ENCODE data around the gene PLEKHG4.

PLEKHG4 gene

DNA sequence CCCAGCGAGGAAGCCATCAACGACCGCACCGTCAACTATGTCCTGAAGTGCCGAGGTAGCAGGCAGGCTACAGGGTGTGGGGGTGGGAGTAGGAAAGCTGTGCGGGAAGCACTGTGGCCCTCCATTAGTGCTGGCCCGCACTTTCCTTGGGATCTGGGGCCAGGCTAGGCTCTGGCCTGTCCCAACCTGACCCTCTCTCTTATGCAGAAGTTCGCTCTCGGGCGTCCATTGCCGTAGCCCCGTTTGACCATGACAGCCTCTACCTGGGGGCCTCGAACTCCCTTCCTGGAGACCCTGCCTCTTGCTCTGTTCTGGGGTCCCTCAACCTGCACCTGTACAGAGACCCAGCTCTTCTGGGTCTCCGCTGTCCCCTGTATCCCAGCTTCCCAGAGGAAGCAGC, 8.6 kb downstream of the PLEKHG4 start:
- no peak overlapping the region for H3K27ac ChIP-seq (ENCODE audit: insufficient read depth, low read length, poor library complexity, severe bottlenecking)
- DNase-seq = no peak
- no peaks in the 10 kb centered on the region for H3K4me1 ChIP-seq (ENCODE audit: control insufficient read depth, insufficient read depth, low read length, poor library complexity, severe bottlenecking)
- H3K36me3 ChIP-seq (ENCODE audit: control insufficient read depth, insufficient read depth, low read length) = no peaks in the 10 kb centered on the region
- no peaks in the 10 kb centered on the region for H3K27me3 ChIP-seq (replicated peaks; ENCODE audit: control insufficient read depth, insufficient read depth, low read length, poor library complexity, severe bottlenecking)
- H3K9me3 ChIP-seq (ENCODE audit: control insufficient read depth, low read length) = no peaks in the 10 kb centered on the region
- no peak overlapping the region for H3K4me3 ChIP-seq (ENCODE audit: insufficient read depth, low read depth, low read length, poor library complexity, severe bottlenecking)

DNA sequence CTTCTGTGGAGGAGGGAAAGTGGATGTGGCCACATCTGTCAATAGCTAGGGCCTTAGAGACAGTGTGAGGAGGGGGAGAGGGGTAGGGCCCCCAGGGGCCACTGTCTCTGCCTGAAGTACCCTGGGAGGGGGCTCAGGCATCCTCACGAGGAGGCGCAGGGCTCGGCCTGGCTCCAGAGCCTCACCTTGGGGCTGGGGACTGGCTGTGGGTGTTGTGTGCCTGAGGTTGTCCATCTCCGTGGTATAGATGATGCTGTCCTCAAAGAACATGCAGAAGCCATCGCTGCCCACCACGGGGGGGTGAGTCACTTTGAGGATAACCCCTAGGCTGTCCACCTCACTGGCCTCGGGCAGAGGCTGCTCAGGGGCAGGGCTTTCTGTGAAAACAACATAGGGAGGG, 12.1 kb downstream of the PLEKHG4 start:
- H3K9me3 ChIP-seq (ENCODE audit: control insufficient read depth, low read length) = no peaks in the 10 kb centered on the region
- no peaks in the 10 kb centered on the region for H3K27me3 ChIP-seq (replicated peaks; ENCODE audit: control insufficient read depth, insufficient read depth, low read length, poor library complexity, severe bottlenecking)
- H3K36me3 ChIP-seq (ENCODE audit: control insufficient read depth, insufficient read depth, low read length) = no peaks in the 10 kb centered on the region
- no peak overlapping the region for H3K4me3 ChIP-seq (ENCODE audit: insufficient read depth, low read depth, low read length, poor library complexity, severe bottlenecking)
- H3K27ac ChIP-seq (ENCODE audit: insufficient read depth, low read length, poor library complexity, severe bottlenecking) = no peak overlapping the region
- no peak for DNase-seq
- H3K4me1 ChIP-seq (ENCODE audit: control insufficient read depth, insufficient read depth, low read length, poor library complexity, severe bottlenecking) = no peaks in the 10 kb centered on the region

DNA sequence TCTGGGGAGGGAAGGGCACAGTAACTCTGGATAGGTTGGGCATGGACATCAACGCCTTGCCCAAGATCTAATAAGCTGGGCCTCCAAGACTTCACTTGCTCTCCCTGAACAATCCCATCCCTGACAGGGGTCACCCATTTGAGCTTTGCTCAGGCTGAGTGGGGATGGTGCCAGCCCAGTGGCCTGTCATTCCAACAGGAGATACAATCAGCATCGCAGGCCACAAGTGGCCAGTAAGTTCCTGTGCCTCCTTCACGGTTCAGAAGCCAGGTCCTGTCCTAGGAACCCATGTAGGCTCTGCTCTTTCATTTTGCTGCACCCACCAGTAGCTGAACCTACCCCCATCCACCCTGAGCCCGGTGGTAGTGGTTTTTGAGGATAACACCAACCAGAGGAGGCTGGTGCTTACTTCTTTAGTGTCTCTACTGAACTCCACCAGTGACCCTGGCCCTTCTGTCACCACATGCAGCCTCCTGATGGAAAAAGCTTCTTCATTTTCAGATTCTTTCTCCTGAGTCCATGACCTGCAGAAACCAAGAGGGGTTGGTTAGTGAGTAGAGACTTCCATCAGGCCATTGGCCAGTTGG, 14.9 kb downstream of the PLEKHG4 start:
- no peaks in the 10 kb centered on the region for H3K36me3 ChIP-seq (ENCODE audit: control insufficient read depth, insufficient read depth, low read length)
- no peak overlapping the region for H3K4me3 ChIP-seq (ENCODE audit: insufficient read depth, low read depth, low read length, poor library complexity, severe bottlenecking)
- H3K27ac ChIP-seq (ENCODE audit: insufficient read depth, low read length, poor library complexity, severe bottlenecking) = no peak overlapping the region
- H3K9me3 ChIP-seq (ENCODE audit: control insufficient read depth, low read length) = no peaks in the 10 kb centered on the region
- H3K4me1 ChIP-seq (ENCODE audit: control insufficient read depth, insufficient read depth, low read length, poor library complexity, severe bottlenecking) = no peaks in the 10 kb centered on the region
- no peaks in the 10 kb centered on the region for H3K27me3 ChIP-seq (replicated peaks; ENCODE audit: control insufficient read depth, insufficient read depth, low read length, poor library complexity, severe bottlenecking)
- DNase-seq = no peak

DNA sequence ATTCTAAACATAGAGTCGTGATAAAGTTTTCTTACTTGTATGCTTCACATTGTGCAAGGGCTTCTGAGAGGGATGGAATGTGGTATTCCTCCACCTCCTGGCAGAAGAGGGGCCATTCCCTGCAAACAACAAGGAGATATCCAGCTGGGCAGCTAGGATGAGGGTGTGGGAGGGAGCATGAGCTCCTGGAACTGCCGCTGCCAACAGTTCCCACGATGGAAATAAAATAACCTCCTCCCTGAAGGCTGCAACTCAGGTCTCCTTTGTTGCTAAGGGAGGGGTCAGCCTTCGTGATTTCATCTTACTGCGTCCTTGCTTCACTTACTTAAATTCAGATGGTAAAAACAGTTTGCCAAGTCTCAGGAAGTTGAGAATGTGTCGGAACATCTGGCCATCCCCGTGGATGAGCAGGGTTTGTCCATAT, 15.6 kb downstream of the PLEKHG4 start:
- Histone ChIP-seq H3K27ac (ENCODE audit: insufficient read depth, low read length, poor library complexity, severe bottlenecking) (no peak overlapping the region), H3K4me3 (ENCODE audit: insufficient read depth, low read depth, low read length, poor library complexity, severe bottlenecking) (no peak overlapping the region), H3K4me1 (ENCODE audit: control insufficient read depth, insufficient read depth, low read length, poor library complexity, severe bottlenecking) (no peaks in the 10 kb centered on the region), H3K9me3 (ENCODE audit: control insufficient read depth, low read length) (no peaks in the 10 kb centered on the region), H3K27me3 (replicated peaks; ENCODE audit: control insufficient read depth, insufficient read depth, low read length, poor library complexity, severe bottlenecking) (no peaks in the 10 kb centered on the region), H3K36me3 (ENCODE audit: control insufficient read depth, insufficient read depth, low read length) (no peaks in the 10 kb centered on the region)
- DNase-seq = no peak

DNA sequence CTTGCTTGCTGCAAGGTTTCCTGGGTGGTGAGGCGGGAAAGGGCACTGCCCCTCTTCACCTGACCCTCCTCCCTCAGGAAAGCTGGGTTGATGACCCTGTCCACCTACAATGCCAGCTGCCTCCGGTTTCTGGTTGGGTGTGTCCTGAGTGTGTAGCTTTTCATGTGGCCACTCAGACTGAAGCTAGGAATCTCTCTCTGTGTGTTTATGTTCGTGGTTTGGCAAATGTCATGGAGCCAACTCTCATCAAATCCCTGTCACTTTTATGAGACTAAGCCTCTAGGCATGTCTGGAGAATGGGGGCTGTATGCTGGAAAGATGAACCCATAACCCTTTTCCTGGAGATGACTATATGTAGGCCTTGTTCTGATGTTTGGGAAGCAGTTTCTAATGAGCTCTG, 17.1 kb downstream of the PLEKHG4 start:
- Histone ChIP-seq H3K27me3 (replicated peaks; ENCODE audit: control insufficient read depth, insufficient read depth, low read length, poor library complexity, severe bottlenecking) (no peaks in the 10 kb centered on the region), H3K4me1 (ENCODE audit: control insufficient read depth, insufficient read depth, low read length, poor library complexity, severe bottlenecking) (no peaks in the 10 kb centered on the region), H3K9me3 (ENCODE audit: control insufficient read depth, low read length) (no peaks in the 10 kb centered on the region), H3K36me3 (ENCODE audit: control insufficient read depth, insufficient read depth, low read length) (no peaks in the 10 kb centered on the region), H3K27ac (ENCODE audit: insufficient read depth, low read length, poor library complexity, severe bottlenecking) (no peak overlapping the region), H3K4me3 (ENCODE audit: insufficient read depth, low read depth, low read length, poor library complexity, severe bottlenecking) (no peak overlapping the region)
- no peak for DNase-seq

DNA sequence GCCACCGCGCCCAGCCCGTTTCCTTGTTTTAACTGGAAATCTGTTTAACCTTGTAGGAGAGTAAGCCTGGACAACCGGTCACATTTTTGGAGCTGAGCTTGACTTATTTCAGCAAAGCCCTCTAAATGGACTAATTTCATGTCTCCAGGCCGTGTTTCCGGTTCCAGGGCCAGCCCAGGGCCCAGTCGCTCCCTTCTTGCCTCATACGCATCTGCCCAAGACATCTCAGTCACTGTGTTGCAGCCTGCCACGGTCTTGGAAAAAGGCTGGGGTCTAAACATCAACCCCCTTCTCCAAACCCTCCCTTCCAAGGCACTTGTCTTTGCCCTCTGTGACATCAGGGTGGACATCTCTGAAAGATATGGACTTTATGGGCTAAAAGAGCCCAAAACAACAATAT, 18.9 kb downstream of the PLEKHG4 start:
- Histone ChIP-seq H3K4me1 (ENCODE audit: control insufficient read depth, insufficient read depth, low read length, poor library complexity, severe bottlenecking) (no peaks in the 10 kb centered on the region), H3K27ac (ENCODE audit: insufficient read depth, low read length, poor library complexity, severe bottlenecking) (no peak overlapping the region), H3K9me3 (ENCODE audit: control insufficient read depth, low read length) (no peaks in the 10 kb centered on the region), H3K36me3 (ENCODE audit: control insufficient read depth, insufficient read depth, low read length) (no peaks in the 10 kb centered on the region), H3K27me3 (replicated peaks; ENCODE audit: control insufficient read depth, insufficient read depth, low read length, poor library complexity, severe bottlenecking) (no peaks in the 10 kb centered on the region), H3K4me3 (ENCODE audit: insufficient read depth, low read depth, low read length, poor library complexity, severe bottlenecking) (no peak overlapping the region)
- no peak for DNase-seq

DNA sequence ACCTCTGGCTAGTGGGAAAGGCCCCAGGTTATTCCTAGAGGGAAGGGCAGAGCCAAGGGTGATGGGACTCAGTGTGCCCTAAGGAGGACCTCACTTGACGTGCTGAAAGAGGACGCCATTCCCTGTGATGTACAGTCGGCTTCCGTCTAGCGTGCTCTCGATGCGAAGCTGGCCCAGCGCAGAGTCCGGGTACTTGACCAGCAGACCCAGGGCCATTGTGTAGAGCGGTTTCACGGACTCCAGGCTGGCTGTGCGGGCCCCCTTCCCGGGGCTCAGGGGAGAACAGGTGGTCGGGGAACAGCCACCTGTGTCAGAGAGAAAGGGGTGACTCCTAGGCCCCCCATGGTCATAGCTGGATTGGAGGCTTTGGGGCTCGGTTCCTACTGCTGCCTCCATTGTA, 19.9 kb downstream of the PLEKHG4 start:
- Histone ChIP-seq H3K27me3 (replicated peaks; ENCODE audit: control insufficient read depth, insufficient read depth, low read length, poor library complexity, severe bottlenecking) (no peaks in the 10 kb centered on the region), H3K27ac (ENCODE audit: insufficient read depth, low read length, poor library complexity, severe bottlenecking) (no peak overlapping the region), H3K9me3 (ENCODE audit: control insufficient read depth, low read length) (no peaks in the 10 kb centered on the region), H3K36me3 (ENCODE audit: control insufficient read depth, insufficient read depth, low read length) (no peaks in the 10 kb centered on the region), H3K4me3 (ENCODE audit: insufficient read depth, low read depth, low read length, poor library complexity, severe bottlenecking) (no peak overlapping the region), H3K4me1 (ENCODE audit: control insufficient read depth, insufficient read depth, low read length, poor library complexity, severe bottlenecking) (no peaks in the 10 kb centered on the region)
- no peak for DNase-seq

- Histone ChIP-seq H3K9me3 (ENCODE audit: control insufficient read depth, low read length) (no peaks in the 10 kb centered on the region), H3K27me3 (replicated peaks; ENCODE audit: control insufficient read depth, insufficient read depth, low read length, poor library complexity, severe bottlenecking) (no peaks in the 10 kb centered on the region), H3K27ac (ENCODE audit: insufficient read depth, low read length, poor library complexity, severe bottlenecking) (no peak overlapping the region), H3K4me1 (ENCODE audit: control insufficient read depth, insufficient read depth, low read length, poor library complexity, severe bottlenecking) (no peaks in the 10 kb centered on the region), H3K4me3 (ENCODE audit: insufficient read depth, low read depth, low read length, poor library complexity, severe bottlenecking) (no peak overlapping the region), H3K36me3 (ENCODE audit: control insufficient read depth, insufficient read depth, low read length) (no peaks in the 10 kb centered on the region)
- DNase-seq = no peak
These were observed 21.9 kb downstream of the PLEKHG4 start for GRCh38 chr16:67301080-67301782.

GRCh38 chr16:67302076-67302475, 22.7 kb downstream of the PLEKHG4 start:
- Histone ChIP-seq H3K4me3 (ENCODE audit: insufficient read depth, low read depth, low read length, poor library complexity, severe bottlenecking) (no peak overlapping the region), H3K4me1 (ENCODE audit: control insufficient read depth, insufficient read depth, low read length, poor library complexity, severe bottlenecking) (no peaks in the 10 kb centered on the region), H3K36me3 (ENCODE audit: control insufficient read depth, insufficient read depth, low read length) (no peaks in the 10 kb centered on the region), H3K27ac (ENCODE audit: insufficient read depth, low read length, poor library complexity, severe bottlenecking) (no peak overlapping the region), H3K9me3 (ENCODE audit: control insufficient read depth, low read length) (no peaks in the 10 kb centered on the region), H3K27me3 (replicated peaks; ENCODE audit: control insufficient read depth, insufficient read depth, low read length, poor library complexity, severe bottlenecking) (no peaks in the 10 kb centered on the region)
- DNase-seq = no peak

- no peak for DNase-seq
- H3K9me3 ChIP-seq (ENCODE audit: control insufficient read depth, low read length) = no peaks in the 10 kb centered on the region
- no peak overlapping the region for H3K27ac ChIP-seq (ENCODE audit: insufficient read depth, low read length, poor library complexity, severe bottlenecking)
These were observed 23.6 kb downstream of the PLEKHG4 start for GRCh38 chr16:67302970-67303369.

More at GRCh38 chr16:67302970-67303369, 23.6 kb downstream of the PLEKHG4 start:
- H3K4me3 ChIP-seq (ENCODE audit: insufficient read depth, low read depth, low read length, poor library complexity, severe bottlenecking) = no peak overlapping the region
- no peaks in the 10 kb centered on the region for H3K36me3 ChIP-seq (ENCODE audit: control insufficient read depth, insufficient read depth, low read length)
- H3K27me3 ChIP-seq (replicated peaks; ENCODE audit: control insufficient read depth, insufficient read depth, low read length, poor library complexity, severe bottlenecking) = no peaks in the 10 kb centered on the region
- H3K4me1 ChIP-seq (ENCODE audit: control insufficient read depth, insufficient read depth, low read length, poor library complexity, severe bottlenecking) = no peaks in the 10 kb centered on the region
